WTC11 (cell line): Measurements from ENCODE around the gene ACVR2B. TPM values are rescaled to one million over a fixed set of nuclear protein-coding genes. Genes with fewer than 3 reads are reported as not detected.
A peak's percentile ranks its signal among the peaks of the same experiment; 100 is the strongest.

Experiments
- ATAC-seq: fragments of 200-7000 bp; cut with Tn5 transposase; 2 replicates; pipeline ENCODE4 v1.10.0; 2021; ENCODE audit warnings: mild to moderate bottlenecking, moderate library complexity
- CTCF ChIA-PET: fragments of 300-600 bp; sonication (Branson Sonifier 250); formaldehyde crosslinking; loops from one replicate; lab custom pipeline; 2021; ENCODE audit warnings: antibody characterized with exemption; lab: Charles Lee
- POLR2A ChIA-PET: fragments of 350-600 bp; sonication (Branson Sonifier 250); formaldehyde crosslinking; loops from one replicate; lab custom pipeline; 2021; ENCODE audit warnings: antibody characterized with exemption; lab: Charles Lee
- DNase-seq: peaks from one replicate; pipeline ENCODE4 v3.0.0; 2021; ENCODE audit warnings: low spot score
- H3K27ac Mint-ChIP-seq: 2 replicates; pipeline ENCODE4 v1.8.0; 2021; ENCODE audit warnings: mixed read lengths
- H3K27me3 Mint-ChIP-seq: 2 replicates; pipeline ENCODE4 v1.8.0; 2021; ENCODE audit warnings: low read depth, mild to moderate bottlenecking, moderate library complexity, mixed read lengths
- H3K36me3 Mint-ChIP-seq: 2 replicates; pipeline ENCODE4 v1.8.0; 2021; ENCODE audit warnings: mixed read lengths
- H3K4me1 Mint-ChIP-seq: 2 replicates; pipeline ENCODE4 v1.8.0; 2022; ENCODE audit warnings: mixed read lengths
- H3K4me3 Mint-ChIP-seq: 2 replicates; pipeline ENCODE4 v1.8.0; 2021; ENCODE audit warnings: mild to moderate bottlenecking, moderate library complexity, mixed read lengths
- H3K9me3 Mint-ChIP-seq: 2 replicates; pipeline ENCODE4 v1.8.0; 2021; ENCODE audit warnings: mixed read lengths
- CREB1 ChIP-seq: sonication (generic); formaldehyde crosslinking; IDR thresholded peaks from 2 replicates; pipeline ENCODE4 v1.8.0; 2023; ENCODE audit warnings: mild to moderate bottlenecking, missing genetic modification reagents
- ELF4 ChIP-seq: sonication (generic); formaldehyde crosslinking; IDR thresholded peaks from 2 replicates; pipeline ENCODE4 v1.8.1; 2022; ENCODE audit warnings: low read depth, mild to moderate bottlenecking, moderate library complexity, missing genetic modification reagents
- ESRRA ChIP-seq: sonication (generic); formaldehyde crosslinking; IDR thresholded peaks from 2 replicates; pipeline ENCODE4 v1.8.1; 2022; ENCODE audit warnings: mild to moderate bottlenecking, missing genetic modification reagents, borderline replicate concordance
- FOXP1 ChIP-seq: sonication (generic); formaldehyde crosslinking; IDR thresholded peaks from 2 replicates; pipeline ENCODE4 v1.8.0; 2022; ENCODE audit warnings: missing genetic modification reagents, mild to moderate bottlenecking, moderate library complexity, borderline replicate concordance
- GABPB1 ChIP-seq: sonication (generic); formaldehyde crosslinking; IDR thresholded peaks from 2 replicates; pipeline ENCODE4 v1.8.1; 2023; ENCODE audit warnings: mild to moderate bottlenecking, missing genetic modification reagents
- GRHL2 ChIP-seq: fragments of 250-450 bp; sonication (Bioruptor Pico); IDR thresholded peaks from 2 replicates; pipeline ENCODE4 v1.8.0; 2022; ENCODE audit warnings: mild to moderate bottlenecking, moderate library complexity; ENCODE audit not compliant: insufficient replicate concordance, severe bottlenecking
- HMGA2 ChIP-seq: fragments of 250-450 bp; sonication (Bioruptor Pico); IDR thresholded peaks from 2 replicates; pipeline ENCODE4 v1.4.0; 2021; ENCODE audit warnings: mild to moderate bottlenecking, moderate library complexity
- KAT7 ChIP-seq: sonication (generic); formaldehyde crosslinking; IDR thresholded peaks from 2 replicates; pipeline ENCODE4 v1.8.1; 2023; ENCODE audit warnings: missing genetic modification reagents, mild to moderate bottlenecking, borderline replicate concordance
- MXD4 ChIP-seq: fragments of 250-450 bp; sonication (Bioruptor Pico); IDR thresholded peaks from 2 replicates; pipeline ENCODE4 v1.8.0; 2021; ENCODE audit warnings: mild to moderate bottlenecking, moderate library complexity, borderline replicate concordance
- RELA ChIP-seq: sonication (generic); formaldehyde crosslinking; IDR thresholded peaks from 2 replicates; pipeline ENCODE4 v1.8.1; 2022; ENCODE audit warnings: missing genetic modification reagents, mild to moderate bottlenecking, borderline replicate concordance
- SMAD3 ChIP-seq: sonication (generic); formaldehyde crosslinking; IDR thresholded peaks from 2 replicates; pipeline ENCODE4 v1.8.0; 2022; ENCODE audit warnings: missing genetic modification reagents, mild to moderate bottlenecking, borderline replicate concordance
- TEAD4 ChIP-seq: sonication (generic); formaldehyde crosslinking; IDR thresholded peaks from 2 replicates; pipeline ENCODE4 v1.8.0; 2022; ENCODE audit warnings: mild to moderate bottlenecking, missing genetic modification reagents
- ZNF121 ChIP-seq: sonication (generic); formaldehyde crosslinking; IDR thresholded peaks from 2 replicates; pipeline ENCODE4 v1.8.0; 2023; ENCODE audit warnings: missing genetic modification reagents
- ZNF219 ChIP-seq: sonication (generic); formaldehyde crosslinking; IDR thresholded peaks from 2 replicates; pipeline ENCODE4 v1.8.0; 2023; ENCODE audit warnings: missing genetic modification reagents, mild to moderate bottlenecking, borderline replicate concordance
- ZNF416 ChIP-seq: fragments of 250-450 bp; sonication (Bioruptor Pico); IDR thresholded peaks from 2 replicates; pipeline ENCODE4 v1.9.0; 2021; ENCODE audit warnings: mild to moderate bottlenecking, inconsistent platforms
- ZNF423 ChIP-seq: fragments of 250-450 bp; sonication (Bioruptor Pico); IDR thresholded peaks from 2 replicates; pipeline ENCODE4 v2.1.2; 2022; ENCODE audit warnings: mild to moderate bottlenecking, moderate library complexity
- total RNA-seq: library from RNA; stranded (reverse); gene quantifications from 3 replicates; pipeline ENCODE4 v1.2.3, GENCODE V29; 2021
- TF ChIP-seq, protein P1 (sequence below): sonication (generic); formaldehyde crosslinking; IDR thresholded peaks from 2 replicates; pipeline ENCODE4 v1.8.1; 2022; ENCODE audit warnings: mild to moderate bottlenecking, missing genetic modification reagents, moderate library complexity, borderline replicate concordance
- TF ChIP-seq, protein P2 (sequence below): sonication (generic); formaldehyde crosslinking; IDR thresholded peaks from 2 replicates; pipeline ENCODE4 v1.8.0; 2022; ENCODE audit warnings: mild to moderate bottlenecking, missing genetic modification reagents
- TF ChIP-seq, protein P3 (sequence below): sonication (generic); formaldehyde crosslinking; IDR thresholded peaks from 2 replicates; pipeline ENCODE4 v1.8.1; 2023; ENCODE audit warnings: mild to moderate bottlenecking, missing genetic modification reagents, moderate library complexity
- TF ChIP-seq, protein P4 (sequence below): sonication (generic); formaldehyde crosslinking; IDR thresholded peaks from 2 replicates; pipeline ENCODE4 v1.8.0; 2023; ENCODE audit warnings: missing genetic modification reagents
- TF ChIP-seq, protein P5 (sequence below): fragments of 250-450 bp; sonication (Bioruptor Pico); IDR thresholded peaks from 2 replicates; pipeline ENCODE4 v1.9.0; 2021; ENCODE audit warnings: mild to moderate bottlenecking

ACVR2B gene
- total RNA-seq, 1 experiment from 2014 or later = 104 TPM

DNA sequence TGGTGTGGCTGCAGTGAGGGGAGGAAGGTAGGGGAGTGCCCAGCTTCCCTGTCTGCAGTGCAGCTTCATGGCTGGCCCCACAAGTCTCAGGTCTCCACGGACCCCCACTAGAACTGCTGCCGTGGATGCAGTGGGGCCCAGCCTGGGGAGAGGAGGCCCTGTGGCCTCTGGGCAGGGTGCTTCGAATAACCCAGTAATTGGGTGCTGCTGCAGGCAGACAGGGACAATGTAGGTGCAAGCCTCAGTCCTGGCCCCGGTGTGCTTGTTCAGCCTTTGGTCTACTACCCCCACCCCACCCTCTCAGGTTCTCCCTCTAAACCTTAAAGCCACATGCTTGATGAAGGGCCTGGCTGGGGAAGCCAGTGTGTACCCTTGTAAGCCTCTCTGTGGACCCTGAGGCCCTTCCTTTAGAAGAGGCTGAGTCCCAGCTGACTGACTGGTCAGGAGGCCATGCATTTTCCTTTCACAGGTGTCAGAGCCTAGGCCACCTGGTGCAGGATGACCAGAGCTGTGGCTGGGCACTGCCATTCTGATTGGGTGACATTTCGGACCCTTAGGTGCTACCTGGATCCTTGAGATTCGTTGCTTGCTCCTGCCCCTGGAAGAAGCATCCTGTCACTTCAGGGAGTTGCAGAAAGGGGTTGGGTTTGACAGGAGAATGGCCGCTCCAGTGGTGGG is 21.4 kb downstream of the ACVR2B start (continued):
- TF ChIP-seq ZNF219 (CRISPR knock-in tag) = no peak
- TF ChIP-seq MXD4 (CRISPR knock-in tag) = no peak
- TF ChIP-seq, protein P1, sequence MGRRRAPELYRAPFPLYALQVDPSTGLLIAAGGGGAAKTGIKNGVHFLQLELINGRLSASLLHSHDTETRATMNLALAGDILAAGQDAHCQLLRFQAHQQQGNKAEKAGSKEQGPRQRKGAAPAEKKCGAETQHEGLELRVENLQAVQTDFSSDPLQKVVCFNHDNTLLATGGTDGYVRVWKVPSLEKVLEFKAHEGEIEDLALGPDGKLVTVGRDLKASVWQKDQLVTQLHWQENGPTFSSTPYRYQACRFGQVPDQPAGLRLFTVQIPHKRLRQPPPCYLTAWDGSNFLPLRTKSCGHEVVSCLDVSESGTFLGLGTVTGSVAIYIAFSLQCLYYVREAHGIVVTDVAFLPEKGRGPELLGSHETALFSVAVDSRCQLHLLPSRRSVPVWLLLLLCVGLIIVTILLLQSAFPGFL (CRISPR knock-in tag) = no peak
- TF ChIP-seq, protein P2, sequence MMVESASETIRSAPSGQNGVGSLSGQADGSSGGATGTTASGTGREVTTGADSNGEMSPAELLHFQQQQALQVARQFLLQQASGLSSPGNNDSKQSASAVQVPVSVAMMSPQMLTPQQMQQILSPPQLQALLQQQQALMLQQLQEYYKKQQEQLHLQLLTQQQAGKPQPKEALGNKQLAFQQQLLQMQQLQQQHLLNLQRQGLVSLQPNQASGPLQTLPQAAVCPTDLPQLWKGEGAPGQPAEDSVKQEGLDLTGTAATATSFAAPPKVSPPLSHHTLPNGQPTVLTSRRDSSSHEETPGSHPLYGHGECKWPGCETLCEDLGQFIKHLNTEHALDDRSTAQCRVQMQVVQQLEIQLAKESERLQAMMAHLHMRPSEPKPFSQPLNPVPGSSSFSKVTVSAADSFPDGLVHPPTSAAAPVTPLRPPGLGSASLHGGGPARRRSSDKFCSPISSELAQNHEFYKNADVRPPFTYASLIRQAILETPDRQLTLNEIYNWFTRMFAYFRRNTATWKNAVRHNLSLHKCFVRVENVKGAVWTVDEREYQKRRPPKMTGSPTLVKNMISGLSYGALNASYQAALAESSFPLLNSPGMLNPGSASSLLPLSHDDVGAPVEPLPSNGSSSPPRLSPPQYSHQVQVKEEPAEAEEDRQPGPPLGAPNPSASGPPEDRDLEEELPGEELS (CRISPR knock-in tag) = no peak

DNA sequence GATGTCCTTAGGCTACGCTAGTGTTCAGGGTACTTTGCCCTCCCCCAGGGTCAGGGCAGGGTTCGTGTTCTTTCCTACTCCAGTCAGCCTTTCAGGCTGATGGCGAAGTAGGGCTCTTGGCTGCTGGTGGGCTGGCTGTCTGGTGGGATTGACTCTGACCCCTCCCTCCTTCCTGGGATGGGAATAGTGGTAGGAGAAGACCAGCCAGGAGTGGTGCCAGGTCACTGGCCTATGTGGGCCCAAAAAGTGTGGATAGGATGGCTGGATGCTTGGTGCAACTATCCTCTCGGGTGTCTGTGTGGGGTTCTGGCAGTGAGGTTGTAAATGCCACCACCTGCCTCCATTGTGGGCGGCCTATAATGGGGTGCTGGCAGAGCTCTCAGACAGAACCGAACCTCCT is 22.0 kb downstream of the ACVR2B start:
- no peaks in the 10 kb centered on the region for H3K27me3 Mint-ChIP-seq
- CTCF ChIA-PET = no interaction called here
- POLR2A ChIA-PET = no interaction called here
- H3K4me3 Mint-ChIP-seq = no peak overlapping the region
- peaks cover under 1% of the 10 kb centered on the region for H3K9me3 Mint-ChIP-seq
- H3K27ac Mint-ChIP-seq = no peak overlapping the region
- ATAC-seq (no peak), DNase-seq (no peak)
- TF ChIP-seq, protein P1 (CRISPR knock-in tag) = no peak
- TF ChIP-seq ZNF416 (no peak), HMGA2 (CRISPR knock-in tag) (no peak), SMAD3 (CRISPR knock-in tag) (no peak), CREB1 (CRISPR knock-in tag) (no peak), ZNF423 (CRISPR knock-in tag) (no peak), ESRRA (CRISPR knock-in tag) (no peak), ELF4 (CRISPR knock-in tag) (no peak), GRHL2 (no peak), TEAD4 (CRISPR knock-in tag) (no peak)
- TF ChIP-seq, protein P3, sequence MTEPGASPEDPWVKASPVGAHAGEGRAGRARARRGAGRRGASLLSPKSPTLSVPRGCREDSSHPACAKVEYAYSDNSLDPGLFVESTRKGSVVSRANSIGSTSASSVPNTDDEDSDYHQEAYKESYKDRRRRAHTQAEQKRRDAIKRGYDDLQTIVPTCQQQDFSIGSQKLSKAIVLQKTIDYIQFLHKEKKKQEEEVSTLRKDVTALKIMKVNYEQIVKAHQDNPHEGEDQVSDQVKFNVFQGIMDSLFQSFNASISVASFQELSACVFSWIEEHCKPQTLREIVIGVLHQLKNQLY (CRISPR knock-in tag) = no peak
- H3K36me3 Mint-ChIP-seq = peaks cover 18% of the 10 kb centered on the region
- peaks cover 24% of the 10 kb centered on the region for H3K4me1 Mint-ChIP-seq

DNA sequence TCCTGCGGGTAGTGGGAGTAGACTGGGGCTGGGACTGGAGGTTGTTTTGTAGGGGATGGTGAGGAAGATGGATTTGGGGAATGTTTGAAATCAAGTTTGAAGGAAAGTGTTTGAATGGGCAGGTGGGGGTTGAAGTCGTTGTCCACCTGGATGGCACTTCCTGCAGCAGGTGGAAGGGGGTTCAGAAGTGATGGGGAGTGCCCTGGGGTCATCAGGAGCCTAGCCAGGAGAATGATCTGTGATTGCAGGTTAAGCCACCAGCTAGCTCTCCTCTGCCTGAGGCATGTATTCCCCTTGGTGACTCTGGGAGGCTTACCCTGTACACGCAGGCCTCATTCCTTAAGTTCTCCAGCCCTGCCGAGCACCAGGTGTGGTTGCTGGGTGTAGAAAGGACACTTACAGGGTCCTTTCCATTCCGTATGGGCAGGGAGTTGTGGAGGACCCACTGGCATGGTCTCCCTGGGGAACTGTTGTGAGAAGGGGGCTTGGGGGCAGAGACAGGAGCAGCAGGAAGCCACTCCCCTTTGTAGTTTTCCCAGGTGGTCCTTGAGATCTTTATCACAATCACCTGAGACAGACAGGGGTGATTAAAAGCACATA is 22.6 kb downstream of the ACVR2B start:
- H3K9me3 Mint-ChIP-seq = no peaks in the 10 kb centered on the region
- ChIA-PET POLR2A (no interaction called here), CTCF (no interaction called here)
- no peaks in the 10 kb centered on the region for H3K27me3 Mint-ChIP-seq
- DNase-seq = no peak
- no peak for ATAC-seq
- H3K36me3 Mint-ChIP-seq = peaks cover 23% of the 10 kb centered on the region
- peak overlapping the region; percentile 36; the same call in 1 of the 2 replicates for H3K27ac Mint-ChIP-seq
- peaks cover 24% of the 10 kb centered on the region for H3K4me1 Mint-ChIP-seq
- TF ChIP-seq ZNF219 (CRISPR knock-in tag) = no peak
- no peak for TF ChIP-seq ZNF121 (CRISPR knock-in tag)
- no peak for TF ChIP-seq CREB1 (CRISPR knock-in tag)
- no peak for TF ChIP-seq GABPB1
- TF ChIP-seq, protein P4, sequence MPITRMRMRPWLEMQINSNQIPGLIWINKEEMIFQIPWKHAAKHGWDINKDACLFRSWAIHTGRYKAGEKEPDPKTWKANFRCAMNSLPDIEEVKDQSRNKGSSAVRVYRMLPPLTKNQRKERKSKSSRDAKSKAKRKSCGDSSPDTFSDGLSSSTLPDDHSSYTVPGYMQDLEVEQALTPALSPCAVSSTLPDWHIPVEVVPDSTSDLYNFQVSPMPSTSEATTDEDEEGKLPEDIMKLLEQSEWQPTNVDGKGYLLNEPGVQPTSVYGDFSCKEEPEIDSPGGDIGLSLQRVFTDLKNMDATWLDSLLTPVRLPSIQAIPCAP (CRISPR knock-in tag) = no peak
- no peak for TF ChIP-seq FOXP1 (CRISPR knock-in tag)
- TF ChIP-seq, protein P5, sequence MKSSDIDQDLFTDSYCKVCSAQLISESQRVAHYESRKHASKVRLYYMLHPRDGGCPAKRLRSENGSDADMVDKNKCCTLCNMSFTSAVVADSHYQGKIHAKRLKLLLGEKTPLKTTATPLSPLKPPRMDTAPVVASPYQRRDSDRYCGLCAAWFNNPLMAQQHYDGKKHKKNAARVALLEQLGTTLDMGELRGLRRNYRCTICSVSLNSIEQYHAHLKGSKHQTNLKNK (CRISPR knock-in tag) = no peak
- no peak for TF ChIP-seq KAT7 (CRISPR knock-in tag)
- no peak for TF ChIP-seq RELA (CRISPR knock-in tag)
- no peak overlapping the region for H3K4me3 Mint-ChIP-seq
